Activated T-helper 1 cell treated with anti-CD3 and anti-CD28 coated beads, Interleukin-2, amount 50 U/mL, for 16 hours (primary cell): Measurements from ENCODE around the gene RING1.
"Not testable (repeated sequence)": the region's sequence is repeated elsewhere in the genome, so short reads cannot be mapped to it uniquely, and the experiment has no call there.

Experiments used
- DNase-seq, 2 donors: peaks; one replicate each; pipeline ENCODE4 v3.0.0-alpha.2; 2020; ENCODE audit warnings: low read depth in 1 of 2, low spot score in 1 of 2

RING1 gene

DNA sequence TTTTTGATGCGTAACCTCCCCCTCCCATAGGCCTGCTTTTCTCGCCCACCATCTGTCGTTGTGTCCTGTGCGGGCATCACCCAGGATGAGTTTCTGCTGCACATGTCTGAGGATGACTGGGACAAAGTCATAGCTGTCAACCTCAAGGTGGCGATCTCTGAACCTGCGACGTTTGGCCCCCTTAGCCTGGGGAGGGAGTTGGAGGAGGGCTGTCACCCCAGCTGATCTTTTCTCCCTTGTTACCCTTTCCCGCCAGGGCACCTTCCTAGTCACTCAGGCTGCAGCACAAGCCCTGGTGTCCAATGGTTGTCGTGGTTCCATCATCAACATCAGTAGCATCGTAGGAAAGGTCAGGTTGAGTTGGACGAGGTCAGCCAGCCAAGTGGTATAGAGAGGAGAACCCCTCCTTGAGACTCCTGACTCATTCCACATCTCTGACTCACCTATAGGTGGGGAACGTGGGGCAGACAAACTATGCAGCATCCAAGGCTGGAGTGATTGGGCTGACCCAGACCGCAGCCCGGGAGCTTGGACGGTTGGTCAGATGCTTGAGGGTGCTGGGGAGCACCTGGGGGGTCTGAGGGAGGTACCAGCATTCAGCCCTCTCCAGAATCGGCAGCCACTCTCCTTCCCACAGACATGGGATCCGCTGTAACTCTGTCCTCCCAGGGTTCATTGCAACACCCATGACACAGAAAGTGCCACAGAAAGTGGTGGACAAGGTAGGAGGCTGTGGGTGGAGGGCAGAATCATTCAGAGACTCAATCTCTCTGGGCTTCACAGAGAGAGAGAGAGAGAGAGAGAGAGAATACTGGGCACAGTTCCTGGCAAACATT is 2.9 kb upstream of the RING1 start:
- DNase-seq: no peak

DNA sequence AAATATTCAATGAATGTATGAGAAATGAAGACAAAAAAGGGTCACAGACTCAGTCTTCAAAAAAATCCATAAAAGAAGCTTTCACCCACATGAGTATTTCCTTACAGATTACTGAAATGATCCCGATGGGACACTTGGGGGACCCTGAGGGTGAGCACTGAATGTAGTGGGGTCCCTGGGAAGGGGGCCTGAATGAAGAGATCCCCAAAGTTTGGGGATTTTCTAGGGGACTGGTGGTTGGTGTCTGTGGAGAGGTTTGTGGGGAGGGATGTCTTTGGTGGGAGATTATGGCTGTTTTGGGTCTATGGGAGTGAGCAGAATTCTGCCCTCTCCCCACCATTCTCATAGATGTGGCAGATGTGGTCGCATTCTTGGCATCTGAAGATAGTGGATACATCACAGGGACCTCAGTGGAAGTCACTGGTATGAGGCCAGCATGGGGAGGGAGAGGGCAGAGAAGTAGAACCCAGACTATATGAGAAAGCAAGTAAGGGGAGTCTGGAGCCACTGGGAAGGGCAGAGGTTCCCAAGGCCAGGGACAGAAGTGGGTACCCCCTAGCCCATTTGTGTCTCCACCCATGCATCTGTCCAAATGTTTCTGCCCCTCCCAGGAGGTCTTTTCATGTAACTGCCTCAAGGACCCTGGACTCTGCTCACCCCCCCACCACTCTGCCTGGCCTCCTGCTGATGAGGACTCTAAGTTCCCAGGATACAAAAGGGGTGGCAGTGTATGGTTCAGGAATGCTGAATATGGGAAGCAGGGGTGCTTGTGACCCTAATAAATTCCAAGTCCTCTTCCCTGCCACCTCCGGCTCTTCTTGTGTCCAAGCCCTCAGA is 2.1 kb upstream of the RING1 start:
- no peak for DNase-seq

DNA sequence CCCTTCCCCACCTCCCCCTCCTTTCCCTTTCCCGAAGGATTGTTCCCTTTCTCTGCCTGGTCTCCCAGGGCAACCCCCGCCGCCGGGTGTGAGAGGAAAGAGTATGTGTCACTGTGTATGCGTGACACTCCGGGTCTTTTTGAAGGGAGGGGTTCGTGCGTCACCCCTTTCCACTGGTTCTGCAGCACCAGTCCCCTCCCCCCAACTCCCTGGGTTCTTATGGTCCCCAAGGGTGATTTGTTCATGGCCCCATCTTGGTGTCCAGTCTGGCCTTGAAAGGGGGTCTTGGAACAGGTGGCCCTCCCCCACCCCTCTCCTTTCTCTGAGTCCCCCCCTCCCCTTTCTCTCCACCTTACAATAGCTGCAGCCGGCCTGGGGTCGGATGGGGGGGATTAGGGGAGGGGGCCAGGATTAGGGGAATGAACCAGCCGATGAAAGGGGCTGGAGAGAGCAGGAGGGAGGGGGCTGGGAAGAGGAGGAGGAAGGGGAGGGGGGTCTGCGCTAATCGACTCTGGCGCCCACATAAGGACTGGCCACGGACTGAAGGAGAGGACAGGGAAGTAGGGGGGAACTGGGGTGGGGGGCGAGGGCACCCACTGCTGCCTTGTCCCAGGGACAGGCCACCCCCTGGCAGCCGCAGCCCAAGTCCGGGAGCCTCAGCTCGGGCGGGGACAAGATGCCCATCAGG is 1.3 kb upstream of the RING1 start:
- DNase-seq: no peak

DNA sequence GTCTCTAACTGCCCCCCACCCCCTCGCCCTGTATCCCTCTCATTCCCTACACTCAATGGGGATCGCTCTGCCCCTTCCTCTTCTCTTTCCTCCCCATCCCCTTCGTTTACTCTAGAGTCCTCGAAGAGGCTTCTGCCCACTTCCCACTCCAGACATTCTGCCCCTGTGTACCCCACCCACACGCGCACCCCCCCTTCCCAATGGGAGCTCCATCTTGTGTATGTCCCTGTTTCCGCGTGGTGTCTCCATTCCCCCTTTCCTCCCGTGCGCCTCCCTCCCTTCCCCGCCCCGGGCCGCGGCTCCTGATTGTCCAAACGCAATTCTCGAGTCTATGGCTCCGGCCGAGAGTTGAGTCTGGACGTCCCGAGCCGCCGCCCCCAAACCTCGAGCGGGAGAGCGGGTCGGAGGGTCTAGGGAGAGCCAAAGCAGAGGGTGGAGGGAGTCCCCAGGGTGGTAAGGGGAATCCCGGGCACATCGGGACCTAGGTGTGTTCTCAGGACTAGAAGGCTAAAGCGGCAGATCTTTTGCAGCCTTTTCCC is 679 bp upstream of the RING1 start:
- DNase-seq: no peak

- DNase-seq: no peak
Observed at GRCh38 chr6:33209856-33210255, 1.6 kb downstream of the RING1 start.

GRCh38 chr6:33211136-33211535 is 2.8 kb downstream of the RING1 start:
- DNase-seq: no peak

- DNase-seq: no peak
Observed at GRCh38 chr6:33211666-33212422, 3.5 kb downstream of the RING1 start.

- no peak for DNase-seq
Observed at GRCh38 chr6:33212857-33213165, 4.5 kb downstream of the RING1 start.

DNA sequence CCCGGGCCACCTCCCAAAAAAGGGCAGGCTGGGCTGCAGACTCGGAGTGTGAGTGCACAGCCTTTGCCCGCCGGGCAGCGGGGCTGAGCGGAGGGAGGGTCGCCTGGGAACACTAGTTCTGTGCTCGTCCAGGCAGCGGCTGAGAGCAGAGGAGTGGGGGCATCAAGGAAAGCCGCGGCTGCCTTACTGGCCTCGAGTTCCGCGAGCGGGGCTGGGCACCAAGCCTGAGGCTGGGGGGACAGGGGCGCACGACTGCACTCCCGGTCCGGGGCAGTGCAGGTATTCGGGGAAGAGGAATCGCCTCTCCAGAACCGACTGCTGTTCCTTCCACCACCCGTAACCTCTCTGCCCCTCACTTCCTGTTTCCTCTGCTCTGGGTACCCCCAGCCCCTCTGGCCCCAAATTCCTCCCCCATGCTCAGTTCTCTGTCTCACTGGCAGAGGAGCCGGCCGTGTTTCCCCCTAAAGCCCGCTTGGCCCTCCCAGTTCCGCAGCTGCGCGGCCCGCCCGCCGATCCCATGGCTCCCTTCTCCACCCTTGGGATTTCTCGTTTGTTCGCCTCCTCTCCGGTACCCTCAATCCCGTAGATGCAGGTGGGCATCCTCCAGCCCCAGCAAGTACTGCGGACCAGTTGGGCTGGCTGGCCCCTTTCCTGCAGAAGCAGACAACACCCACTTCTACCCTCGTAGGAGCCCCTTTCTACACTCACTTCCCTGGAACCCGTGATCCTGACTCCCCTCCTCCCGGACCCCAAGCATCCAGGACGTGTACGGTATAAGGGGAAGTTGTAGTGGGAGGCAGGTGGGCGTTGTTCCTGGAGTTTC is 5.1 kb downstream of the RING1 start:
- DNase-seq: no peak

DNA sequence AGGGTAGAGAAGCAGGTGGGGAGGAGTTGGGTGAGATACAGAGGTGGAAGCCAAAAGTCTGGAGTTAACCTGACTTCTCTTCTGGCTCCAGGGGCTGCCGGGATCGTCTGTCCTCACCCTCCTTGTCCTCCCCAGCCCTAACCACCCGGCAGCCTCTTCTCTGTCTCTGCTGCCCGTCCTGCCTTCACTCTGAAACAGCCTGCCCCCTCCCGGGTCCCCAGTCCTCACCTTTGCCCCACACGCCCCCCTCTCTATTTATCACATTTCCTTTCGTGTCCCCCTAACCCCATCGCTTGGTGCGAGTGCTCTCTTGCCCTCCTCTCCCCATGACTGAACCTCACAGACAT is 5.7 kb downstream of the RING1 start:
- DNase-seq: no peak

DNA sequence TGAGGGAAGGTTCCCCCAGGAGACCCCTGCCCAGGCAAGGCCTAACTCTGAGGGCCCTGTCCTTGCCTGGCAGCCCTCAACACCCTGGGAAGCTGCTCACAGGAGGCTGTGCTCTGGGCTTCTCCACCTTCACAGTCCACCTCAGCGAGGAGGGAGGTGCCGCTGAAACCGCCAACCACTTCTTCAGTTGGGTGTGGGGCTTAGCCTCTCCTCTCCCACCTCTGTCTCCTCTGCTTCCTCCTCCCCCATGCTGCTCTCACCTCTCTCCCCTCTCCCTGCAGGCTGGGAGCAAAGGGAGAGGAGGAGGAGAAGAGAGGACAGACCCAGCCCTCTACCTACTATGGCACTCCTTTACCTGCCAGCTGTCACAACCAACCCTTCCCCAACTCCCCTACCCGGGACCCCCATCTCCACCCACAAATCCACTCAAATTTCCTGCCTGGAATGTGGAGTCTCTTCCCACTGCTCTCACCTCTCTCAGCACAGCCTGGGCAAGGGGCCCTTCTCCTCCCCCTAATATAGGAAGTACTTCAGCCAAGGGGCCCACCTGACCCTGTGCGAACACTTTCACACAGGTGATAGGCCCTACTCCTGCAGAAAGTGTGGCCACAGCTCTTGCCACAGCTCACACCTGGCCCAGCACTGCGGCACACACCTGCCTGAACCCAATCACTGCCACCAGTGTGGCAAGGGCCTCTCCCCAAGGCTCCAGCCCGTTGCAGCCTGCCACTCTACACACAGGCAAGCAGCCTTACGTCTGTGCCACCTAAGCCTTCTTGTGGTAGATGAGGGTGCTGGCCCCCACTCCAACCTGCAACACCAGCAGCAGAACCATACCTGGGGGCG is 7.2 kb downstream of the RING1 start:
- DNase-seq: no peak

DNA sequence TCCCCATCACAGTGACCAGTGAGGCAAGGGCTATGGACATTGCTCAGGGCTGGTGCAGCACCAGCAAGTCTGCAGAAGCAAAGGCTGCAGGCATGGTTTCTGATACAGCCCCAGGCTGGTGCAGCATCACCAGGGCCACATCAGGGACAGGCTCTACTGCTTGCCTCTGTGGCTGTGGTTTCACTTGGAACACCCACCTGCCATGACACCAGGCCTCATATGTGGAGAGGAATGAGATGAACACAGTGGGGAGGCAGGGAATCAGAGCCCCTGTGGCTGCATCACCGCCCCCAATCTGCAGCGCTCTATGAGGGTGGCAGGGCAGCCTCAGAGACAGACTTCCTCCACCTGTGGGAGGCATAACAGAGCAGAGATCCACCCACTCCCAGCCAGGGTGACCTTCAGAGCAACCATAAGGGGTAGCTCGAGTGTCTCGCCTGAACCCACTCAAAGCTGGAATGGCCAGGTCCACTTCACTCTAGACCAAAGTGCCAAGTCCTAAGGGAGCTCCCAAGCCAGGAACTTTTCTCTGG is 7.9 kb downstream of the RING1 start:
- DNase-seq: no peak

GRCh38 chr6:33217246-33217645 is 8.9 kb downstream of the RING1 start:
- no peak for DNase-seq

GRCh38 chr6:33217681-33218080 is 9.4 kb downstream of the RING1 start:
- no peak for DNase-seq

- not testable (repeated sequence) for DNase-seq
Observed at GRCh38 chr6:33226503-33227120, 18.3 kb downstream of the RING1 start.

DNA sequence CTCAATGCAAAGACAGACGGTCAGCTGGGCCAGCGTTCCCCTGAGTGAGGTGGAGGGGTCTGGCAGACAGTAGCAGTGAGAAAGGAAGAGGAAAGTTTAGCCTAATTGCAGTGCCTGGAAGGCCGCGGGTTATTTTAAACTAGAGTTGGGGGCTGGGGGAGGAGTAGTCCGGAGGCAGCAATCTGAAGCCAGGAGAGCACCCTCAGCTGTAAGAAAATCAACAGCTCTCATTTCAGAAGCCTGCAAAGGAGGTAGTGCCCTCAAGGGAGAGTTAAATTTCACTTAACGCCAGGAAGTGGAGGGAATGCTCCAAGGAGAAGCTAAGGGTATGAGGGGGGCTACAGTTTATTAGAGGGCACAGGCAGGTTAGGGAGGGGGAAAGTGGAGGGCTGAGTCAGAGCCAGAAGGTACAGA is 26.9 kb downstream of the RING1 start:
- no peak for DNase-seq

DNA sequence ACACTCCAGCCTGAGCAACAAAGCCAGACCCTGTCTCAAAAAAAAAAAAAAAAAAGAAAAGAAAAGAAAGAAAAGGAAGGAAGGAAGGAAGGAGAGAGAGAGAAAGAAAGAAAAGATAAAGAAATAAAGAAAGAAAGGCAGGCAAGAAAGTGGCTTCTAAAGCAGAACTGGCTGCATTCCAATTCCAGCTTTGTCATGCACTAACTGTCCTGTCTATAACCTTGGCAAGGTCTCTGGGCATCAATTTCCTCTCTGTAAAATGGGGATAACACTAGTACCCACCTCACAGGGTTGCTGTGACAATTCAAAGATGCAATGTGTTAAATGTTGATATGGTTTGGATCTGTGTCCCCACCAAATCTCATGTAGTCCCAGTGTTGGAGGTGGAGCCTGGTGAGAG is 28.0 kb downstream of the RING1 start:
- no peak for DNase-seq

DNA sequence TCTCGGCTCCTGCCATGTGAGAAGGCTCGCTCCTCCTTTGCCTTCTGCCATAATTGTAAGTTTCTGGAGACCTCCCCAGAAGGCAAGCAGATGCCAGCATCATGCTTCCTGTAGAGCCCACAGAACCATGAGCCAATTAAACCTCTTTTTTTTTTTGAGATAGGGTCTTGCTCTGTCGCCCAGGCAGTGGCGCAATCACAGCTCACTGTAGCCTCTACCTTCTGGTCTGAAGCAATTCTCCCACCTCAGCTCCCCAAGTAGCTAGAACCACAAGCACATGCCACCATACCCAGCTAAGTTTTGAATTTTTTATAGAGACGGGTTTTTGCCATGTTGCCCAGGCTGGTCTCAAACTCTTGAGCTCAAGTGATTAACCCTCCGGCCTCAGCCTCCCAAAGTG is 28.6 kb downstream of the RING1 start:
- no peak for DNase-seq

DNA sequence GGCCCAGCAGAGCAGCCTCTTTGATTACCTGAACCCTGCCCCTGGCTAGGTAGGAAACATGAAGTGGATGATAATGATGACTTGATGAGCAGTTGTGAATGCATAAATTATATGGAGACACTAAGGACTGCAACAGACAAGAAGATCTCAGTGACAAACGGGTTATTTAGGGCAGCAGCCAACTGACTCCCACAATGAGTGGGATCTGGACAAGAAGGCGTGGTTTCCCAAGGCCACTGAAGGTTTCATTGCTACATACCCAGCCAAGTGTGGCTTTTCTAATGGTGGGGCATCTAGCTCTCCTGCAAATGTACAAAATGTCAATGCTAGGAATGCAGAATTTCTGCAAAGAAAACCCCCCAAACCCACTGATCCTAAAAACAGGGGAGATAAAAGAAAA is 29.4 kb downstream of the RING1 start:
- no peak for DNase-seq
